Measurements from ENCODE around the gene NAV3. TPM values are rescaled to one million over a fixed set of nuclear protein-coding genes. Genes with fewer than 3 reads are reported as not detected.

NAV3 gene
- total and polyA plus RNA-seq, 9 of the 15 experiments (the other 6 are each of a cell fraction or from before 2014, with no cell fraction given), result 0.04 TPM; not detected in 8

GRCh38 chr12:77788231-77789168, 42.2 kb upstream of the NAV3 start:
- H3K9me3 ChIP-seq (replicated peaks; ENCODE audit: control insufficient read depth, insufficient read depth, low read depth, low read length), result no peaks in the 10 kb centered on the region
- no peak overlapping the region for H3K9ac ChIP-seq (ENCODE audit: insufficient read depth in 1 of 2, low read depth in 2 of 2, low read length in 2 of 2)
- H2AFZ ChIP-seq (ENCODE audit: low read depth, low read length), result no peak overlapping the region
- no TSS peak for BruUV-seq (replicated peaks)
- FAIRE-seq, result no peak
- in situ Hi-C loops (cut with MboI) (no loop called here), intact Hi-C loops (cut with micrococcal nuclease) (no loop called here)
- H3K27ac ChIP-seq (ENCODE audit: extremely low read depth, low read depth, low read length), result no peak overlapping the region
- H3K27me3 ChIP-seq (ENCODE audit: control insufficient read depth in 2 of 2, insufficient read depth in 2 of 2, low read length in 2 of 2), result no peaks in the 10 kb centered on the region
- H3K79me2 ChIP-seq (ENCODE audit: control insufficient read depth, insufficient read depth, low read length), result no peaks in the 10 kb centered on the region
- H3K4me2 ChIP-seq (ENCODE audit: insufficient read depth, low read length), result no peak overlapping the region
- no peaks in the 10 kb centered on the region for H3K4me1 ChIP-seq (replicated peaks in 1 of 2; ENCODE audit: control insufficient read depth in 2 of 2, insufficient read depth in 2 of 2, low read length in 2 of 2)
- H3K4me3 ChIP-seq, result no peak overlapping the region
- H3K9me1 ChIP-seq (ENCODE audit: control insufficient read depth, insufficient read depth, low read length), result no peaks in the 10 kb centered on the region
- DNase-seq (ENCODE audit: extremely low read depth in 1 of 4, low spot score in 3 of 4), result no peak
- H3K36me3 ChIP-seq (ENCODE audit: control insufficient read depth, insufficient read depth, low read length), result no peaks in the 10 kb centered on the region
- no peak for ATAC-seq
- WGBS (ENCODE audit: insufficient coverage, low coverage, missing lambda C conversion rate), result 4% methylated on average over 6 of the region's 7 CpGs
- ChIA-PET POLR2A (no interaction called here), CTCF (ENCODE audit: low intra/inter-chr PET ratio) (no interaction called here)
- no peaks in the 10 kb centered on the region for H4K20me1 ChIP-seq (replicated peaks; ENCODE audit: control insufficient read depth, insufficient read depth, low read length)
- no peak for TF ChIP-seq ZNF3 (CRISPR knock-in tag; IDR thresholded peaks at IDR 0.05)
- TF ChIP-seq NFE2L1 (tag; IDR thresholded peaks at IDR 0.05; ENCODE audit: borderline replicate concordance, low read depth), result no peak
- TF ChIP-seq E2F5 (CRISPR knock-in tag; IDR thresholded peaks at IDR 0.05), result no peak
- TF ChIP-seq, protein P1, sequence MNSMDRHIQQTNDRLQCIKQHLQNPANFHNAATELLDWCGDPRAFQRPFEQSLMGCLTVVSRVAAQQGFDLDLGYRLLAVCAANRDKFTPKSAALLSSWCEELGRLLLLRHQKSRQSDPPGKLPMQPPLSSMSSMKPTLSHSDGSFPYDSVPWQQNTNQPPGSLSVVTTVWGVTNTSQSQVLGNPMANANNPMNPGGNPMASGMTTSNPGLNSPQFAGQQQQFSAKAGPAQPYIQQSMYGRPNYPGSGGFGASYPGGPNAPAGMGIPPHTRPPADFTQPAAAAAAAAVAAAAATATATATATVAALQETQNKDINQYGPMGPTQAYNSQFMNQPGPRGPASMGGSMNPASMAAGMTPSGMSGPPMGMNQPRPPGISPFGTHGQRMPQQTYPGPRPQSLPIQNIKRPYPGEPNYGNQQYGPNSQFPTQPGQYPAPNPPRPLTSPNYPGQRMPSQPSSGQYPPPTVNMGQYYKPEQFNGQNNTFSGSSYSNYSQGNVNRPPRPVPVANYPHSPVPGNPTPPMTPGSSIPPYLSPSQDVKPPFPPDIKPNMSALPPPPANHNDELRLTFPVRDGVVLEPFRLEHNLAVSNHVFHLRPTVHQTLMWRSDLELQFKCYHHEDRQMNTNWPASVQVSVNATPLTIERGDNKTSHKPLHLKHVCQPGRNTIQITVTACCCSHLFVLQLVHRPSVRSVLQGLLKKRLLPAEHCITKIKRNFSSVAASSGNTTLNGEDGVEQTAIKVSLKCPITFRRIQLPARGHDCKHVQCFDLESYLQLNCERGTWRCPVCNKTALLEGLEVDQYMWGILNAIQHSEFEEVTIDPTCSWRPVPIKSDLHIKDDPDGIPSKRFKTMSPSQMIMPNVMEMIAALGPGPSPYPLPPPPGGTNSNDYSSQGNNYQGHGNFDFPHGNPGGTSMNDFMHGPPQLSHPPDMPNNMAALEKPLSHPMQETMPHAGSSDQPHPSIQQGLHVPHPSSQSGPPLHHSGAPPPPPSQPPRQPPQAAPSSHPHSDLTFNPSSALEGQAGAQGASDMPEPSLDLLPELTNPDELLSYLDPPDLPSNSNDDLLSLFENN (IDR thresholded peaks at IDR 0.05; ENCODE audit: low read depth in 2 of 2, low read length in 2 of 2), result no peak
- no peak for TF ChIP-seq SAFB (IDR thresholded peaks at IDR 0.05; ENCODE audit: borderline replicate concordance, low read depth, low read length)
- TF ChIP-seq ZNF77 (CRISPR knock-in tag; IDR thresholded peaks at IDR 0.05), result no peak
- TF ChIP-seq AFF4 (CRISPR knock-in tag; IDR thresholded peaks at IDR 0.05), result no peak
- TF ChIP-seq STAT6 (CRISPR knock-in tag; IDR thresholded peaks at IDR 0.05), result no peak
- TF ChIP-seq ASH1L (IDR thresholded peaks at IDR 0.05; ENCODE audit: borderline replicate concordance, low read depth, partially characterized antibody), result no peak
